KBM-7 (cell line): ENCODE results near the gene LRFN3.

ENCODE experiments used
- DNase-seq: peaks from one replicate; pipeline ENCODE4 v3.0.0-alpha.2; 2015
- in situ Hi-C: fragments of 300-500 bp; cut with MboI; formaldehyde crosslinking; loops from 2 replicates; pipeline ENCODE4 v1.14.3; 2020; ENCODE audit warnings: low sequenced_read_pairs, low pct_unique_long_range_greater_than_20kb, mixed read lengths

The LRFN3 gene

DNA sequence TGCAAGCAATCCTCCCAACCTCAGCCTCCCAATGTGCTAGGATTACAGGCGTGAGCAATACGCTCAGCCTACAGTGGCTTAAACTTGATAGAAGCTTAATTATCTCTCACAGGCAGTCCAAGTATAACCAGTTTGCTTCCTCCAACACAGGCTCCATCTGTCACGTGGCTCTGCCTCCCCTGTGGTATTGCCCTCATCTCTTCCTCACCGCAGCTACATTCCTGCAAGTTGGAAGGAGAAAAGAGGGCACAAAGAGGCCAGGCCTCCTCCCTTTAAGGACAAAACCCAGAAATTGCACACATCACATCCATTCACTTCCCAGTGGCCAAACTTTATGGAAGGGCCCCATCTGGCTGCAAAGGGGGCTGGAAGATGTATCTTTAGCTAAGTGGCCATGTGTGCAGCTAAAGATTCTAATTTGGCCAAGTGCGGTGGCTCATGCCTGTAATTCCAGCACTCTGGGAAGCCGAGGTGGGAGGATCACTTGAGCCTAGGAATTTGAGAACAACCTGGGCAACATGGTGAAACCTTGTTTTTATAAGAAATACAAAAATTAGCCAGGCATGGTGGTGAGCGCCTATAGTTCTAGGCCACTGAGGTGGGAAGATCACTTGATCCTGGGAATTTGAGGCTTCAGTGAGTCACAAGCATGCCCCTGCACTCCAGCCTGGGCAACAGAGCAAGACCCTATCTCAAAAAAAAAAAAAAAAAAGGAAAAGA lies 55.7 kb downstream of the LRFN3 start:
- no peak for DNase-seq
- in situ Hi-C loops = no loop called here

DNA sequence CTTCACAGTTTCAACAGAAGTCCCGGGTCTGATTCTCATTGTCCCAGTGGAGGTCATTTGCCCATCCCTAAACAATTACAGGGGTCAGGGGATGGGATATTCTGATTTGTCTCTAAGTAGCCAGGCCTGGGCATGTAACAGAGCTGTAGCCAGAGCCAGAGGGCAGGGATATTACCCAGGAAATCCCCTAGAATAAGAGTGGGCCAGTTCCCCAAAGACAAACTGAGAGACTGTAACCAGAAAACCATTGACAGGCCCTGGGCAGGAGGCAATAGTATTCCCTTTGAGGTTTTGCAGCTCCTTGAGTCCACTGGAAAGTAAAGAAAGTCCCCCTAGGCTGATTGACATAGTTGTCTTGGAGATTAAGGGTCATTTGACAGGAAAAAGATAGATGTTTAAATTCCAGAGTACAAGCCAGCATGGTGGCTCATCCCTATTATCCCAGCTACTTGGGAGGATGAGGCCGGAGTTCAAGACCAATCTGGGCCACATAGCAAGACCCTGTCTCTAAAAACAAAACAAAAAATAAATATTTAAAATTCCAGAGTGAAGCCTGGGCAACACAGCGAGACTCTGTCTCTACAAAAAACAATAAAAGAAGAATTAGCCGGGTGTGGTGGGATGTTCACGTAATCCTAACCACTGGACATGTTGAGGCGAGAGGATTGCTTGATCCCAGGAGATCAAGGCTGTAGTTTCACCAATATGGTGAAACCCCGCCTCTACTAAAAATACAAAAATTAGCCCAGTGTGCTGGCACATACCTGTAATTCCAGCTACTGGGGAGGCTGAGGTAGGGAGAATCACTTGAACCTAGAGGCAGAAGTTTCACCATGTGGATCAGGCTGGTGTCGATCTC lies 57.0 kb downstream of the LRFN3 start:
- DNase-seq = no peak
- in situ Hi-C loops = no loop called here

DNA sequence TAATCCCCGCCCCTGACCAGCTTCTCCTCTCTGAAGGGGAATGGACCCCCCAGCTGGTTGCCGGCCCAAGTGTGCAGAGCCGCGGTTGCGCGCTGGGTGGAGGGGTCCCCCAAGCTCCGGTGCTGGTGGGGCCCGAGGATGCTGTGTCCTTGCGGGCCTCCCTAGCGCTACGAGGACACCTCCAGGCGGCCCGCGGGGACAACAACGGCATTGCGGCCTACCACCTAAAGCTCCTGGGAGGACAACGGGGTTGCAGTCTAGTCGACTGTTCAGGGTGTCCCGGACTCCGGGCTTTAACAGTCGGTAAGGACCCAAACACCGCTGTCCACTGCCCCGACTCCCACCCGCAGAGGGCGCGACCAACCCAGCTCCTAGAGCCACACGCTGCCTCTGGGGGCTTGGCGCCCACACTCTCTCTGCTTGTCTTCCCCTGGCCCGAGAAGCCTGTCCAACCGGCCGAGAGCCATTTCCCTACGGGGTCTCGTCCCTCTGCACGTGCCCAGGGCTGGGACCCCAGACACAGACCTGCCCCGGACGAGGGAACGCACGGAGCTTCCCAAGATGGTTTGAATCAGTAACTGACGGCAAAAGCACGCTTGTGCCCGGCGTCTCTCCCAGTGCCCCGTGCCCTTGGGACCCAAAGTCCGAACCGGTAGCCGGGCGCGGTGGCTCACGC lies 57.9 kb downstream of the LRFN3 start:
- in situ Hi-C loops = no loop called here
- DNase-seq = no peak
